Loucy (cell line): ENCODE results near the gene IQCK.

Experiments
- H2AFZ ChIP-seq: fragments of 200-600 bp; sonication (generic); 2 replicates; pipeline ENCODE4 v1.6.0; 2016; ENCODE audit warnings: antibody characterized with exemption, mild to moderate bottlenecking, low read length, moderate library complexity
- H3F3A ChIP-seq: fragments of 200-600 bp; 2 replicates; pipeline ENCODE4 v1.6.0; 2016; ENCODE audit warnings: antibody characterized with exemption, low read depth, mild to moderate bottlenecking
- H3K27me3 ChIP-seq: fragments of 200-600 bp; sonication (generic); 2 replicates; pipeline ENCODE4 v1.6.1; 2014; ENCODE audit warnings: low read length, mild to moderate bottlenecking; ENCODE audit not compliant: insufficient read depth, poor library complexity, severe bottlenecking
- H3K36me3 ChIP-seq: fragments of 200-600 bp; sonication (generic); 2 replicates; pipeline ENCODE4 v1.6.1; 2016; ENCODE audit warnings: low read length; ENCODE audit not compliant: insufficient read depth
- H3K4me1 ChIP-seq: fragments of 200-600 bp; sonication (generic); 2 replicates; pipeline ENCODE4 v1.5.1; 2014; ENCODE audit warnings: low read length, mild to moderate bottlenecking; ENCODE audit not compliant: insufficient read depth, poor library complexity, severe bottlenecking
- H3K4me2 ChIP-seq: fragments of 200-600 bp; sonication (generic); 2 replicates; pipeline ENCODE4 v1.6.0; 2014; ENCODE audit warnings: antibody characterized with exemption, low read length, low read depth, mild to moderate bottlenecking; ENCODE audit not compliant: poor library complexity, severe bottlenecking
- H3K4me3 ChIP-seq: fragments of 200-600 bp; sonication (generic); 2 replicates; pipeline ENCODE4 v1.5.1; 2014; ENCODE audit warnings: low read length, mild to moderate bottlenecking, mixed read lengths; ENCODE audit not compliant: poor library complexity, severe bottlenecking
- H3K79me2 ChIP-seq: fragments of 200-600 bp; sonication (generic); 2 replicates; pipeline ENCODE4 v1.6.1; 2014; ENCODE audit warnings: low read length; ENCODE audit not compliant: insufficient read depth
- H3K9ac ChIP-seq: fragments of 200-600 bp; sonication (generic); 2 replicates; pipeline ENCODE4 v1.6.0; 2014; ENCODE audit warnings: mild to moderate bottlenecking, low read depth, low read length, moderate library complexity; ENCODE audit not compliant: poor library complexity, severe bottlenecking
- H3K9me2 ChIP-seq: fragments of 200-600 bp; sonication (generic); replicated peaks from 2 replicates; pipeline ENCODE4 v1.6.1; 2016; ENCODE audit warnings: low read depth, low read length, mixed read lengths
- H3K9me3 ChIP-seq: fragments of 200-600 bp; sonication (generic); 2 replicates; pipeline ENCODE4 v1.6.1; 2014; ENCODE audit warnings: mild to moderate bottlenecking, antibody characterized with exemption, low read length, low read depth; ENCODE audit not compliant: insufficient read depth
- H4K20me1 ChIP-seq: fragments of 200-600 bp; sonication (generic); 2 replicates; pipeline ENCODE4 v1.6.0; 2014; ENCODE audit warnings: antibody characterized with exemption, low read length, mild to moderate bottlenecking; ENCODE audit not compliant: insufficient read depth, poor library complexity, severe bottlenecking
- EZH2phosphoT487 ChIP-seq: fragments of 200-600 bp; IDR thresholded peaks from 2 replicates; pipeline ENCODE4 v1.6.1; 2018; ENCODE audit warnings: antibody characterized with exemption, mild to moderate bottlenecking, moderate library complexity, borderline replicate concordance
- TF ChIP-seq, protein P1 (sequence below): fragments of 200-600 bp; sonication (generic); conservative IDR thresholded peaks from 2 replicates; pipeline ENCODE4 v1.5.1; 2014; ENCODE audit warnings: mild to moderate bottlenecking, antibody characterized with exemption, low read length

IQCK gene

DNA sequence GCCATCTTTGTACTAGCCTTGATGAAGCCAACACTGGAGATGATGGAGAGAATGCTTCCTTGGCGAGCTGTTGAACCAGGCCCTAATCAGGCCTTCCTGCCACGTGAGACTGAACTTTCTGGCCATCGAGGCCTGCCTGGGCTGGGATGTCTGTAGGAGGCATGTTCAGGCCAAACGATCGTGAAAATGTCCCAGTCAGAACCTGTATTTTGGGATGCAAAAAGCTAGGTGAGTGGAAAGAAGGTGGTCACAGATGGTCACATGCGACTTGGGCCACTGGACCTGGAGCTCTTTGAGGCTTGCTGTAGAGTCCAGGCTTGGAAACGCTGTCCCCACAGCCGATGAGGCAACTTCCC is 12.9 kb upstream of the IQCK start:
- no peaks in the 10 kb centered on the region for H3K27me3 ChIP-seq
- no peaks in the 10 kb centered on the region for H4K20me1 ChIP-seq
- H3K4me1 ChIP-seq, result no peaks in the 10 kb centered on the region
- H3K4me2 ChIP-seq, result no peak overlapping the region
- peaks cover 53% of the 10 kb centered on the region; the same call in 1 of the 2 replicates for H3K36me3 ChIP-seq
- no peak overlapping the region for H3K9ac ChIP-seq
- no peak for TF ChIP-seq EZH2phosphoT487
- TF ChIP-seq, protein P1, sequence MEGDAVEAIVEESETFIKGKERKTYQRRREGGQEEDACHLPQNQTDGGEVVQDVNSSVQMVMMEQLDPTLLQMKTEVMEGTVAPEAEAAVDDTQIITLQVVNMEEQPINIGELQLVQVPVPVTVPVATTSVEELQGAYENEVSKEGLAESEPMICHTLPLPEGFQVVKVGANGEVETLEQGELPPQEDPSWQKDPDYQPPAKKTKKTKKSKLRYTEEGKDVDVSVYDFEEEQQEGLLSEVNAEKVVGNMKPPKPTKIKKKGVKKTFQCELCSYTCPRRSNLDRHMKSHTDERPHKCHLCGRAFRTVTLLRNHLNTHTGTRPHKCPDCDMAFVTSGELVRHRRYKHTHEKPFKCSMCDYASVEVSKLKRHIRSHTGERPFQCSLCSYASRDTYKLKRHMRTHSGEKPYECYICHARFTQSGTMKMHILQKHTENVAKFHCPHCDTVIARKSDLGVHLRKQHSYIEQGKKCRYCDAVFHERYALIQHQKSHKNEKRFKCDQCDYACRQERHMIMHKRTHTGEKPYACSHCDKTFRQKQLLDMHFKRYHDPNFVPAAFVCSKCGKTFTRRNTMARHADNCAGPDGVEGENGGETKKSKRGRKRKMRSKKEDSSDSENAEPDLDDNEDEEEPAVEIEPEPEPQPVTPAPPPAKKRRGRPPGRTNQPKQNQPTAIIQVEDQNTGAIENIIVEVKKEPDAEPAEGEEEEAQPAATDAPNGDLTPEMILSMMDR, result no peak
- H3K79me2 ChIP-seq, result no peaks in the 10 kb centered on the region; the same call in 1 of the 2 replicates
- no peaks in the 10 kb centered on the region for H3K9me2 ChIP-seq
- no peak overlapping the region for H3K4me3 ChIP-seq
- no peaks in the 10 kb centered on the region for H3K9me3 ChIP-seq
- H2AFZ ChIP-seq, result no peak overlapping the region
- H3F3A ChIP-seq, result no peaks in the 10 kb centered on the region

DNA sequence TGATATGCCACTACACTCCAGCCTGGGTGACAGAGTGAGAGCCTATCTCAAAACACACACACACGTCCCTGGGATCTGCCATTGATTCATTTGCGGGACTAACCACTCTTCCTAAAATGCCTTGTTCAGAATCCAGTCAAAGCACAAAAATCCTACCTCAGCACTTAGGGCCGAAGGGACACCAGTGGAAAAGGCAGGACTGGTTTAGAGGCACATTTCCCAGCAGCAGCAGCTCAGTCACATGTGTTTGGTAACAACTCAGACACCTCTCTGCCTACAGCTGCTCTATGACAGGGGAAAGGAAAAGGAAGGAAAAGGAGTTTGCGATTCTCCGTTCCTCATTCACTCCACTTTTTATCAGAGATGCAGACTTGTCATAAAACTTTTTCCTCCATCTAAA is 12.2 kb upstream of the IQCK start:
- Histone ChIP-seq H3K27me3 (no peaks in the 10 kb centered on the region), H3F3A (no peaks in the 10 kb centered on the region), H3K4me2 (no peak overlapping the region), H3K4me3 (no peak overlapping the region), H2AFZ (no peak overlapping the region), H3K79me2 (no peaks in the 10 kb centered on the region; the same call in 1 of the 2 replicates), H3K4me1 (no peaks in the 10 kb centered on the region), H3K9me3 (no peaks in the 10 kb centered on the region), H3K36me3 (peaks cover 49% of the 10 kb centered on the region; the same call in 1 of the 2 replicates), H3K9ac (no peak overlapping the region), H3K9me2 (no peaks in the 10 kb centered on the region), H4K20me1 (no peaks in the 10 kb centered on the region)
- TF ChIP-seq, protein P1, result no peak
- no peak for TF ChIP-seq EZH2phosphoT487

DNA sequence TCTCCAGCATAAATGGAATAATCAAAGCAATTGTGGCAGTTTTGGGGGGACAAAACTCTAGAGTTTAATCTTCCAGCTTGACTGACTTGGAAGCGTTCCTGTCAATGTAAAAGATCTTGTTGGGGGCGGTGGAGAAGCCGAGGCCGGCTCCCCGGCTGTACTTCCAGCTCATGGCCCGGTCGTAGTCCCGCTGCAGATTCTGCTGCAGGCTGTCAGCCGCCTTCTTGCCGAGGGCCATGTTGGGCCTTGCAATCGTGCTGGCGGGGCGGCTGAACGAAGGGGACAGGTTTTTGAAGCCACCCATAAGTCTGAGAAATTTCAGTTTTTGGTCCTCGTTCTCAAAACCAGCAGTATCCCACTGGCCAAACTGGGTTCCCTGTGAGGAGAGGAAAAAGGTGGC is 11.2 kb upstream of the IQCK start:
- H3K4me2 ChIP-seq, result no peak overlapping the region
- H3K36me3 ChIP-seq, result peaks cover 46% of the 10 kb centered on the region; the same call in 1 of the 2 replicates
- no peaks in the 10 kb centered on the region for H3F3A ChIP-seq
- H3K9me3 ChIP-seq, result no peaks in the 10 kb centered on the region
- H2AFZ ChIP-seq, result no peak overlapping the region
- H4K20me1 ChIP-seq, result no peaks in the 10 kb centered on the region
- H3K9me2 ChIP-seq, result no peaks in the 10 kb centered on the region
- H3K4me3 ChIP-seq, result no peak overlapping the region
- H3K9ac ChIP-seq, result no peak overlapping the region
- TF ChIP-seq, protein P1, result no peak
- no peak for TF ChIP-seq EZH2phosphoT487
- H3K79me2 ChIP-seq, result no peaks in the 10 kb centered on the region; the same call in 1 of the 2 replicates
- H3K4me1 ChIP-seq, result no peaks in the 10 kb centered on the region
- H3K27me3 ChIP-seq, result no peaks in the 10 kb centered on the region
